Endodermal cell (in vitro differentiated cells): ENCODE results near the gene GRIK4. TPM values are rescaled to one million over a fixed set of nuclear protein-coding genes. Genes with fewer than 3 reads are reported as not detected.
A peak's percentile ranks its signal among the peaks of the same experiment; 100 is the strongest.

Source experiments
- DNase-seq: peaks from one replicate; pipeline ENCODE4 v3.0.0-alpha.2; 2017
- H3K27ac ChIP-seq: 2 replicates; pipeline ENCODE4 v1.5.1; 2013; ENCODE audit warnings: mild to moderate bottlenecking, low read depth, low read length, moderate library complexity
- H3K27me3 ChIP-seq: 2 replicates; pipeline ENCODE4 v1.6.1; 2013; ENCODE audit warnings: mild to moderate bottlenecking, low read length, moderate library complexity; ENCODE audit not compliant: insufficient read depth, control insufficient read depth, poor library complexity, severe bottlenecking
- H3K36me3 ChIP-seq: 2 replicates; pipeline ENCODE4 v1.7.0; 2013; ENCODE audit warnings: mild to moderate bottlenecking, low read length, moderate library complexity; ENCODE audit not compliant: control insufficient read depth, insufficient read depth
- H3K4me1 ChIP-seq: one replicate; pipeline ENCODE4 v1.7.0; 2013; ENCODE audit warnings: low read length; ENCODE audit not compliant: control insufficient read depth, insufficient read depth
- H3K4me3 ChIP-seq: 2 replicates; pipeline ENCODE4 v1.5.1; 2013; ENCODE audit warnings: mild to moderate bottlenecking, low read length, moderate library complexity
- H3K9ac ChIP-seq: 2 replicates; pipeline ENCODE4 v1.6.1; 2013; ENCODE audit warnings: mild to moderate bottlenecking, low read length, moderate library complexity; ENCODE audit not compliant: poor library complexity, severe bottlenecking; ENCODE audit errors: extremely low read depth
- H3K9me3 ChIP-seq: 2 replicates; pipeline ENCODE4 v1.6.1; 2013; ENCODE audit warnings: mild to moderate bottlenecking, low read length, moderate library complexity; ENCODE audit not compliant: control insufficient read depth
- H3K27ac Mint-ChIP-seq: 2 replicates; pipeline ENCODE4 v1.8.0; 2020; ENCODE audit warnings: mixed read lengths
- H3K27me3 Mint-ChIP-seq: 2 replicates; pipeline ENCODE4 v1.8.0; 2021; ENCODE audit warnings: mild to moderate bottlenecking, mixed read lengths; ENCODE audit not compliant: insufficient read depth
- H3K36me3 Mint-ChIP-seq: 2 replicates; pipeline ENCODE4 v1.8.0; 2020; ENCODE audit warnings: low read depth, mixed read lengths
- H3K4me1 Mint-ChIP-seq: 2 replicates; pipeline ENCODE4 v1.8.0; 2020; ENCODE audit warnings: mixed read lengths
- H3K4me3 Mint-ChIP-seq: 2 replicates; pipeline ENCODE4 v1.8.0; 2020; ENCODE audit warnings: mild to moderate bottlenecking, moderate library complexity, mixed read lengths
- H3K9me3 Mint-ChIP-seq: 2 replicates; pipeline ENCODE4 v1.8.0; 2020; ENCODE audit warnings: mild to moderate bottlenecking, mixed read lengths
- WGBS, 2 experiments: methylation state at CpG; one replicate each; pipeline versions ENCODE4 v1.1.5 to v1.1.7; 2013; ENCODE audit warnings: missing lambda C conversion rate in 2 of 2, mixed read lengths in 1 of 2; ENCODE audit not compliant: insufficient coverage in 1 of 2, insufficient read length in 1 of 2; 5-methylcytosine and 5-hydroxymethylcytosine counted together
- total RNA-seq, 2 donors: library from RNA; stranded (reverse); fragmentation: NEBNext Ultra II Directional in 1 of 2; extraction: Animal tissue kit (Norgen Biotek cat#: 25700) in 1 of 2; gene quantifications; 2 replicates in 1 of 2; 3 replicates in 1 of 2; pipeline ENCODE4 v1.2.1, GENCODE V29; 2021
- TF ChIP-seq, protein P1 (sequence below): fragments of 200-600 bp; sonication (generic); conservative IDR thresholded peaks from 2 replicates; pipeline ENCODE4 v1.5.0; 2021; ENCODE audit warnings: antibody characterized with exemption, mild to moderate bottlenecking

Gene GRIK4
- total RNA-seq, 2 donors from 2014 or later = 1.7 to 3.5 TPM

DNA sequence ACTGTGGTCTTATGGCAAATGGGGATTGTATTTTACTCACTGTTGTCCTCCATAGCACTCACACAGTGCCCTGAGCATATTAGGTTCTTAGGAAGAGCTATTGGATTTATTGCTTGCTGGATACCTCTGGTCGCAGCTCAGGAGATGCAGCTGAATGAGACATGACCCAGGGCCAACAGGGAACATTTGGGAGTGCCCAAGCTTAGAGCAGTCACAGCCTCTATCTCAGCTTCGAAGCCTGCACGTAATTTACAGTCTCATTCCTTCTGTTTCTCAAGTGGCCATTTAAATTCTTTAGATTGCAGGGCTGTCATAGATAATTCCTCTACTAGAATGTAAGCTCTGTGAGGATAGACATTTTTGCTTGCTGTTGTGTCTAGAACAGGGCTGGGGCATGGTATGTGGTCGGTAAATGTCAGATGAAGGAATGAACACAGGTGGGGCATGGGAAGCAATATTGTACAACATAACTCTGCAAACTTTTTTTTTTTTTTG is 192.8 kb downstream of the GRIK4 start:
- no peaks in the 10 kb centered on the region for H3K4me1 ChIP-seq
- no peak overlapping the region for H3K4me3 ChIP-seq
- no peak overlapping the region for H3K27ac ChIP-seq
- Mint-ChIP-seq H3K9me3 (peaks cover 9% of the 10 kb centered on the region), H3K4me3 (no peak overlapping the region), H3K4me1 (no peaks in the 10 kb centered on the region), H3K36me3 (peaks cover 2% of the 10 kb centered on the region), H3K27me3 (peaks cover 5% of the 10 kb centered on the region), H3K27ac (no peak overlapping the region)
- TF ChIP-seq, protein P1, sequence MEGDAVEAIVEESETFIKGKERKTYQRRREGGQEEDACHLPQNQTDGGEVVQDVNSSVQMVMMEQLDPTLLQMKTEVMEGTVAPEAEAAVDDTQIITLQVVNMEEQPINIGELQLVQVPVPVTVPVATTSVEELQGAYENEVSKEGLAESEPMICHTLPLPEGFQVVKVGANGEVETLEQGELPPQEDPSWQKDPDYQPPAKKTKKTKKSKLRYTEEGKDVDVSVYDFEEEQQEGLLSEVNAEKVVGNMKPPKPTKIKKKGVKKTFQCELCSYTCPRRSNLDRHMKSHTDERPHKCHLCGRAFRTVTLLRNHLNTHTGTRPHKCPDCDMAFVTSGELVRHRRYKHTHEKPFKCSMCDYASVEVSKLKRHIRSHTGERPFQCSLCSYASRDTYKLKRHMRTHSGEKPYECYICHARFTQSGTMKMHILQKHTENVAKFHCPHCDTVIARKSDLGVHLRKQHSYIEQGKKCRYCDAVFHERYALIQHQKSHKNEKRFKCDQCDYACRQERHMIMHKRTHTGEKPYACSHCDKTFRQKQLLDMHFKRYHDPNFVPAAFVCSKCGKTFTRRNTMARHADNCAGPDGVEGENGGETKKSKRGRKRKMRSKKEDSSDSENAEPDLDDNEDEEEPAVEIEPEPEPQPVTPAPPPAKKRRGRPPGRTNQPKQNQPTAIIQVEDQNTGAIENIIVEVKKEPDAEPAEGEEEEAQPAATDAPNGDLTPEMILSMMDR = no peak
- H3K36me3 ChIP-seq = no peaks in the 10 kb centered on the region
- 95 to 100% methylated on average over 2 to 4 of the region's 4 CpGs for WGBS, 2 experiments
- no peaks in the 10 kb centered on the region for H3K9me3 ChIP-seq
- no peaks in the 10 kb centered on the region for H3K27me3 ChIP-seq
- no peak overlapping the region for H3K9ac ChIP-seq
- no peak for DNase-seq

DNA sequence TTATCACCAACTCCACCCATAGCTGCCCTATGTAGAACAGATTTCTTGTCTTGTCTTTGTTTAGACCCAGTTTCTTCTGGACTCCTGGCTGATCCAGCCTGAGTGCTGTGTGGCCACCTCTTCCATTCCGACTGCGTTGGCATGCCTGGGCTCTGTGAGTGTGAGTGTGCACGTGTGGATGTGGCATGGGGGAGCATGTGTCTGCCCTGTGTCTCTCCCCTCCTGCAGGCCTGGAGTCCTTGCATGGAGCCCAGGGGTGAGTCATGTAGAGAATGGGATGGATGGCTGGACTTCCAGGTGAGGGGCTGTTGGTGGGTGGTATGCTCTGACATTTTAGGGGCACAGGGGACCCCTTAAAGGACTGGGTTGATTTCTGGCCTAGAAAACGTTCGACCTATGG is 194.7 kb downstream of the GRIK4 start:
- Histone ChIP-seq H3K36me3 (no peaks in the 10 kb centered on the region), H3K9ac (no peak overlapping the region), H3K9me3 (no peaks in the 10 kb centered on the region), H3K27ac (no peak overlapping the region), H3K4me3 (no peak overlapping the region), H3K27me3 (no peaks in the 10 kb centered on the region), H3K4me1 (peaks cover 6% of the 10 kb centered on the region)
- no peak overlapping the region for H3K27ac Mint-ChIP-seq
- H3K4me1 Mint-ChIP-seq = peaks cover 2% of the 10 kb centered on the region
- H3K36me3 Mint-ChIP-seq = peaks cover 2% of the 10 kb centered on the region
- TF ChIP-seq, protein P1 = no peak
- H3K9me3 Mint-ChIP-seq = peaks cover 9% of the 10 kb centered on the region
- peak; percentile 16 for DNase-seq
- WGBS, 2 experiments = 89 to 100% methylated on average over 2 to 5 of the region's 5 CpGs
- peaks cover 5% of the 10 kb centered on the region for H3K27me3 Mint-ChIP-seq
- H3K4me3 Mint-ChIP-seq = no peak overlapping the region

DNA sequence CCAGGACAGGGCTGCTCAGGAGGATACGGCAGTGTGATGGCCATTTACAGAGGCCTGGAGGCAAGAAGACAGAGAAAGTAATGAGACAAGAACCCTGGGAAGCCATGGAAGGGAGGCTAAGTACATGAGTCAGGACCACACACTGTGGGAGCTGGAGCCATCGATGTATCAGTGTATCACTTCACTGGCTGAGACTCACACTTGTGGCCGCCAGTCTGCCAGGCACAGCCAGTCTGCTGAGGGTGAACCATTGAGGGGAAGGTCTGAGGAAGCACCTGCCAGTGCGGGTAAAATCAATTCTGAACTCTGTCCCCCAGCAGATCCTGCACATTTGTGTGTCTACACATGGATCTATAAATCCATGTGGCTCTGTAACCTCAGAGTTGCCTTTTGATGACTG is 195.6 kb downstream of the GRIK4 start:
- Histone ChIP-seq H3K27me3 (no peaks in the 10 kb centered on the region), H3K9ac (no peak overlapping the region), H3K9me3 (no peaks in the 10 kb centered on the region), H3K4me1 (peaks cover 6% of the 10 kb centered on the region), H3K4me3 (no peak overlapping the region), H3K36me3 (no peaks in the 10 kb centered on the region), H3K27ac (no peak overlapping the region)
- Mint-ChIP-seq H3K9me3 (peaks cover 9% of the 10 kb centered on the region), H3K27me3 (peaks cover 5% of the 10 kb centered on the region), H3K36me3 (peaks cover 2% of the 10 kb centered on the region), H3K4me1 (peaks cover 2% of the 10 kb centered on the region), H3K4me3 (no peak overlapping the region), H3K27ac (no peak overlapping the region)
- 89 to 93% methylated on average over 4 of the region's 4 CpGs for WGBS, 2 experiments
- DNase-seq = no peak
- TF ChIP-seq, protein P1 = no peak
